Measurements from ENCODE around the gene LUZP1. TPM values are rescaled to one million over a fixed set of nuclear protein-coding genes. Genes with fewer than 3 reads are reported as not detected.

The LUZP1 gene
- total RNA-seq, 4 donors from 2014 or later = 9.1 to 41.4 (median 27.3) TPM

DNA sequence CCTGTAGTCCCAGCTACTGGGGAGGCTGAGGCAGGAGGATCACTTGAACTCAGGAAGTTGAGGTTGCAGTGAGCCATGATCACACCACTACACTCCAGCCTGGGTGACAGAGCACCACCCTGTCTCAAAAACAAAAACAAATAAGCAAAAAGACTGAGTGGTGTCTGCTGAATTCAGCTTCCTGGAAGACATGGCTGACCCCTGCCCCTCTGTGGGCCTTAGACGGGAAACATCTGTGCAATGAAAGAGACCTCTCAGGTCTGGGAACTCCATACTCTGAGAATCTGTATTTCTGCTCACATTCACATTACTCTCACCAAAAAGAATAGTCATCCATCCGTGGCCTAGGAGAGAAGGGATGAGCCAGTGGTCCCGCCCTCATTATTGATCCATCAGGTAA lies 46.6 kb upstream of the LUZP1 start:
- Histone ChIP-seq H3K36me3 (no peaks in the 10 kb centered on the region), H3K9me3 (no peaks in the 10 kb centered on the region), H3K27me3 (peaks cover 8 to 14% of the 10 kb centered on the region in 2 donors), H3K4me1 (peaks cover 0 to 12% of the 10 kb centered on the region in 2 donors), H3K27ac (no peak overlapping the region), H3K4me3 (no peak overlapping the region)
- no peak for TF ChIP-seq POLR2A (IDR thresholded peaks at IDR 0.05)
- TF ChIP-seq, protein P1, sequence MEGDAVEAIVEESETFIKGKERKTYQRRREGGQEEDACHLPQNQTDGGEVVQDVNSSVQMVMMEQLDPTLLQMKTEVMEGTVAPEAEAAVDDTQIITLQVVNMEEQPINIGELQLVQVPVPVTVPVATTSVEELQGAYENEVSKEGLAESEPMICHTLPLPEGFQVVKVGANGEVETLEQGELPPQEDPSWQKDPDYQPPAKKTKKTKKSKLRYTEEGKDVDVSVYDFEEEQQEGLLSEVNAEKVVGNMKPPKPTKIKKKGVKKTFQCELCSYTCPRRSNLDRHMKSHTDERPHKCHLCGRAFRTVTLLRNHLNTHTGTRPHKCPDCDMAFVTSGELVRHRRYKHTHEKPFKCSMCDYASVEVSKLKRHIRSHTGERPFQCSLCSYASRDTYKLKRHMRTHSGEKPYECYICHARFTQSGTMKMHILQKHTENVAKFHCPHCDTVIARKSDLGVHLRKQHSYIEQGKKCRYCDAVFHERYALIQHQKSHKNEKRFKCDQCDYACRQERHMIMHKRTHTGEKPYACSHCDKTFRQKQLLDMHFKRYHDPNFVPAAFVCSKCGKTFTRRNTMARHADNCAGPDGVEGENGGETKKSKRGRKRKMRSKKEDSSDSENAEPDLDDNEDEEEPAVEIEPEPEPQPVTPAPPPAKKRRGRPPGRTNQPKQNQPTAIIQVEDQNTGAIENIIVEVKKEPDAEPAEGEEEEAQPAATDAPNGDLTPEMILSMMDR (IDR thresholded peaks at IDR 0.05) = no peak
- intact Hi-C loops (cut with DNase I; ENCODE audit: low total_unique reads) = no loop called here
- DNase-seq = no peak

GRCh38 chr1:23214640-23215039 lies 46.0 kb upstream of the LUZP1 start:
- intact Hi-C loops (cut with DNase I; ENCODE audit: low total_unique reads) = no loop called here

DNA sequence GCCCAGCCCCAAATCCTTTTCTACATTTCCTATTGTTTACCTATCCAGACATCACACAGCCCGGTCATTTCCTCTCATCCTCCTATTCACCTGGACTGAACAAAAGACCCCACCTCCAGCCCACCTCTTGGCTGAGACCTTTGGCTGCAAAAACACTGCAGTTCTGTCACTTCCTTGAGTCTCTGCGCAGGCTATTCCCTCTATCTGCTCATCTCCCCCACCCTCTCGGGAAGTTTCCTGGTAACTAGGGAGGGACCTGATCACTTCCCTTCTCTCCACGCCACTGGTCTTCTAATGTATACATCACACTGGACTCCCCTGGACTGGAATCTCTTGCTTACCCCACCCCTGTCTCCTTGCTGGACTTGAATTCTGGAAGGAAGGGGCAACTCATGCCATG lies 43.3 kb upstream of the LUZP1 start:
- intact Hi-C loops (cut with DNase I; ENCODE audit: low total_unique reads) = no loop called here
- Histone ChIP-seq H3K27me3 (peaks cover 2 to 10% of the 10 kb centered on the region in 2 donors), H3K36me3 (no peaks in the 10 kb centered on the region)

More at GRCh38 chr1:23214640-23215039, 46.0 kb upstream of the LUZP1 start:
- Histone ChIP-seq H3K27me3 (peaks cover 8 to 14% of the 10 kb centered on the region in 2 donors), H3K4me3 (no peak overlapping the region), H3K36me3 (no peaks in the 10 kb centered on the region), H3K27ac (no peak overlapping the region), H3K9me3 (no peaks in the 10 kb centered on the region), H3K4me1 (peaks cover 0 to 12% of the 10 kb centered on the region in 2 donors)
- DNase-seq = no peak
- TF ChIP-seq POLR2A (IDR thresholded peaks at IDR 0.05) = no peak

GRCh38 chr1:23210963-23211362 lies 42.3 kb upstream of the LUZP1 start:
- TF ChIP-seq POLR2A (IDR thresholded peaks at IDR 0.05) = no peak
- TF ChIP-seq, protein P1 (IDR thresholded peaks at IDR 0.05) = no peak
- Histone ChIP-seq H3K27ac (no peak overlapping the region), H3K4me3 (no peak overlapping the region), H3K27me3 (peaks cover 0 to 9% of the 10 kb centered on the region in 2 donors), H3K4me1 (no peaks in the 10 kb centered on the region), H3K36me3 (no peaks in the 10 kb centered on the region), H3K9me3 (no peaks in the 10 kb centered on the region)
- intact Hi-C loops (cut with DNase I; ENCODE audit: low total_unique reads) = no loop called here
- no peak for DNase-seq

More for the DNA sequence above, 43.3 kb upstream of the LUZP1 start:
- no peaks in the 10 kb centered on the region for H3K9me3 ChIP-seq
- TF ChIP-seq POLR2A (IDR thresholded peaks at IDR 0.05) = no peak
- TF ChIP-seq, protein P1 (IDR thresholded peaks at IDR 0.05) = no peak
- H3K27ac ChIP-seq = no peak overlapping the region
- no peak overlapping the region for H3K4me3 ChIP-seq
- no peak for DNase-seq
- peaks cover 0 to 4% of the 10 kb centered on the region in 2 donors for H3K4me1 ChIP-seq

DNA sequence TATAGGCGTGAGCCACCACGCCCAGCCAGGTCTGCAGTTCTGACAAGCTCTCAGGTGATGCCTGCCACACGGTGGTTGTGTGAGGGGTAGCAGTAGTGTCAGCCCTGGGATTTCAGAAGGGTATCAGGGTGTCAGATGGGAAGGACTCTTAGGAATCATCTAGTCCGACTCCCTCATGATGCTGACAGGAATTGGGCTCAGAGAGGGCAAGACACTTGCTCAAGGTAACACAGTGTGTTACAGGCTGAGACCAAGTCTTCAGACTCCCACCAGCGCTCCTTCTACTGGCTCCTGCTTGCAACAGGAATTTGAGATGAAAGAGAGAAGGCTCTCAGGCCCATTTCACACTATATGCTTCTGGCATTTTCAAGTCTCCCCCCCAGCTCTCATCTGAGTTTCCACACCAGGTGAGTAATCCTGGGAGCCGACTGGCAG lies 41.7 kb upstream of the LUZP1 start:
- no peak for DNase-seq
- TF ChIP-seq POLR2A (IDR thresholded peaks at IDR 0.05) = no peak
- TF ChIP-seq, protein P1 (IDR thresholded peaks at IDR 0.05) = no peak
- H3K36me3 ChIP-seq = no peaks in the 10 kb centered on the region
- peaks cover 0 to 3% of the 10 kb centered on the region in 2 donors for H3K27me3 ChIP-seq
- H3K4me3 ChIP-seq = no peak overlapping the region
- no peaks in the 10 kb centered on the region for H3K9me3 ChIP-seq
- H3K27ac ChIP-seq = no peak overlapping the region
- no peaks in the 10 kb centered on the region for H3K4me1 ChIP-seq
- intact Hi-C loops (cut with DNase I; ENCODE audit: low total_unique reads) = no loop called here

DNA sequence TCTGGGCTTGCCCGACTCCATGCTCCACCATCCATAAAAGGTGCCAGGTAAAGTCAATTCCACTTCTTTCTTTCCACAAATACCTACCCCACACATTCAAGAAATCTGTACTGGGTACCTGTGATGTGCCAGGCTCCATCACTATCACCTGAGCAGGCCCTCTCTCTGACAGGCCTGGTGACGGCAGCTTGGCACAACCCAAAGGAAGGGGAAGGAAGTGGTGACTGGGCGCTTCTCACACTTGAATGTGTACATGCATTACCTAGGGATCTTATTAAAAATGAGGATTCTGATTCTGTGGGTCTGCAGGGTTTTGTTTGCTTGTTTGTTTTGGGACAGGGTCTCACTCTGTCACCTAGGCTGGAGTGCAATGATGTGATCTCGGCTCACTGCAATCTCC lies 41.1 kb upstream of the LUZP1 start:
- TF ChIP-seq, protein P1 (IDR thresholded peaks at IDR 0.05) = no peak
- TF ChIP-seq POLR2A (IDR thresholded peaks at IDR 0.05) = no peak
- no peak overlapping the region for H3K27ac ChIP-seq
- H3K9me3 ChIP-seq = no peaks in the 10 kb centered on the region
- H3K27me3 ChIP-seq = no peaks in the 10 kb centered on the region
- intact Hi-C loops (cut with DNase I; ENCODE audit: low total_unique reads) = no loop called here
- H3K4me3 ChIP-seq = no peak overlapping the region
- no peak for DNase-seq
- no peaks in the 10 kb centered on the region for H3K36me3 ChIP-seq
- no peaks in the 10 kb centered on the region for H3K4me1 ChIP-seq
